Activated CD8-positive, alpha-beta memory T cell treated with anti-CD3 and anti-CD28 coated beads for 4 hours (primary cell): ENCODE results near the gene LHFPL5.

Source experiments
- DNase-seq, 2 donors: peaks; one replicate each; pipeline ENCODE4 v3.0.0-alpha.2; 2020; ENCODE audit warnings: low read depth in 2 of 2

LHFPL5 gene

DNA sequence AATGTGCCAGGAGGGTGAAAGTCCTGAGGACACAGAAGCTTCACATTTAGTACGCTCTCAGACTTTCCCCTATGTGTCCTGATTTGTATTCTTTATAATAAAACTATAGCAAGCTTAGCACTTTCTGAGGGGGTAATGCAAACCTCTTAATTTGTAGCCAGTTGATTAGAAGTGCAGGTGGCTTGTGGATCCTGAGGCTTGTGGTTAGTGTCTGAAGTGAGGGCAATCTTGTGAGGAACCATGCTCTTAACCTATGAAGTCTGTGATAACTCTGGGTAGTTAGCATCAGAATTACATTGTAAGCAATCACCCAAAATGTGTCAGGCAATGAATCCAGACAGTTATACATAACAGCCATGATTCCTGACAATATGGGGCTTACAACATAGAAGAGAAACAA is 51.1 kb downstream of the LHFPL5 start:
- no peak for DNase-seq

DNA sequence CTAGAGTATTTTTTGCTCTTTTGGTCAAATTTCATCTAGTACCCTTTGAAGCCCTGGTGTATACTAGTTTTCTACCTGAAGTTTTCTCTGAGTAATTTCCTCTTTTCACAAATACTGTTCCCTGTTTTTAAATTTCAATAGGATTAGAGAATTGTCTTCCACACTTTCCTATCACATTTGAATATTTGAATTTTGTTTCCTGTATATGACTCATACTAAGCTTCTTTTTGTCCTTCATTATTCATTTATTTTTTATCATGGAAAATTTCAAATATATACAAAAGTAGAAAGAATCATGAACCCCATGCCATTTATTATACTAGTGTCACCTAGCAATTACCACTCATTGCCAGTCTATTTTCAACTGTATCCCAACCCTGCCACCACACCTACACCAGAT is 52.7 kb downstream of the LHFPL5 start:
- no peak for DNase-seq

DNA sequence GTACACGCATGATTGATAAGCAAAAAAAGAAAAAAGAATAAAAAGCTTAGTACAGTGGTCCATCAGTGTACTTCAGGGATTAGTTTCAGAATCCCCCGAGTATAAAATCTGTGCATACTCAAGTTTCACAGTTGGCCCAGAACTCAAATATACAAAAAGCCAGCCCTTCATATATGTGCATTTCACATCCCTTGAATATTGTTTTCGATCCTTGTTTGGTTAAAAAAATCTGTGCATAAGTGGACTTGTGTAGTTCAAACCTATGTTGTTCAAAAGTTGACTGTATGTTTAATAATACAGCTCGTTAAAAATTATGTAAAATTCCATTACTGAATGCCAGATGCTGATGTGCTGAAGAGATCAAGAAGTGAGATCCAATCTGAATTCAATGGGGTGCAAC is 54.2 kb downstream of the LHFPL5 start:
- no peak for DNase-seq
